Glutamatergic neuron (in vitro differentiated cells): ENCODE measurements around the gene RDH14. TPM values are rescaled to one million over a fixed set of nuclear protein-coding genes. Genes with fewer than 3 reads are reported as not detected.

Experiments
- DNase-seq: peaks from one replicate; pipeline ENCODE4 v3.0.0; 2022
- H3K27ac Mint-ChIP-seq: one replicate; pipeline ENCODE4 v1.8.0; 2020; ENCODE audit warnings: mild to moderate bottlenecking, mixed read lengths, inconsistent platforms; ENCODE audit not compliant: unreplicated experiment
- H3K27me3 Mint-ChIP-seq: one replicate; pipeline ENCODE4 v1.8.0; 2020; ENCODE audit warnings: mild to moderate bottlenecking, moderate library complexity, mixed read lengths, inconsistent platforms; ENCODE audit not compliant: unreplicated experiment
- H3K36me3 Mint-ChIP-seq: one replicate; pipeline ENCODE4 v1.8.0; 2020; ENCODE audit warnings: mild to moderate bottlenecking, mixed read lengths, inconsistent platforms; ENCODE audit not compliant: unreplicated experiment
- H3K4me1 Mint-ChIP-seq: one replicate; pipeline ENCODE4 v1.8.0; 2020; ENCODE audit warnings: mild to moderate bottlenecking, low read depth, mixed read lengths, inconsistent platforms; ENCODE audit not compliant: unreplicated experiment
- H3K4me3 Mint-ChIP-seq: one replicate; pipeline ENCODE4 v1.8.0; 2020; ENCODE audit warnings: mild to moderate bottlenecking, mixed read lengths, inconsistent platforms; ENCODE audit not compliant: unreplicated experiment
- H3K9me3 Mint-ChIP-seq: one replicate; pipeline ENCODE4 v1.8.0; 2020; ENCODE audit warnings: mild to moderate bottlenecking, moderate library complexity, mixed read lengths, inconsistent platforms; ENCODE audit not compliant: unreplicated experiment
- CTCF ChIP-seq: fragments of 200-600 bp; sonication (generic); IDR thresholded peaks from one replicate; pipeline ENCODE4 v1.5.0; 2021; ENCODE audit not compliant: partially characterized antibody, unreplicated experiment
- total RNA-seq: library from RNA; stranded (reverse); fragmentation: NEBNext Ultra II Directional; extraction: Animal tissue kit (Norgen Biotek cat#: 25700); gene quantifications from one replicate; pipeline ENCODE4 v1.2.1, GENCODE V29; 2021; ENCODE audit not compliant: unreplicated experiment

The RDH14 gene
- total RNA-seq, 1 donor from 2014 or later, result 9.1 TPM

- TF ChIP-seq CTCF, result no peak
- Mint-ChIP-seq H3K4me1 (no peaks in the 10 kb centered on the region), H3K36me3 (no peaks in the 10 kb centered on the region)
These were observed 43.1 kb downstream of the RDH14 start for GRCh38 chr2:18517386-18517785.

GRCh38 chr2:18516112-18516511 is 44.3 kb downstream of the RDH14 start:
- Mint-ChIP-seq H3K27ac (no peak overlapping the region), H3K36me3 (no peaks in the 10 kb centered on the region), H3K4me1 (no peaks in the 10 kb centered on the region), H3K4me3 (no peak overlapping the region), H3K27me3 (peaks cover 2% of the 10 kb centered on the region), H3K9me3 (no peaks in the 10 kb centered on the region)
- no peak for DNase-seq
- TF ChIP-seq CTCF, result no peak

More at GRCh38 chr2:18517386-18517785, 43.1 kb downstream of the RDH14 start:
- no peak overlapping the region for H3K27ac Mint-ChIP-seq
- no peaks in the 10 kb centered on the region for H3K9me3 Mint-ChIP-seq
- H3K4me3 Mint-ChIP-seq, result no peak overlapping the region
- DNase-seq, result no peak
- H3K27me3 Mint-ChIP-seq, result peaks cover 2% of the 10 kb centered on the region

DNA sequence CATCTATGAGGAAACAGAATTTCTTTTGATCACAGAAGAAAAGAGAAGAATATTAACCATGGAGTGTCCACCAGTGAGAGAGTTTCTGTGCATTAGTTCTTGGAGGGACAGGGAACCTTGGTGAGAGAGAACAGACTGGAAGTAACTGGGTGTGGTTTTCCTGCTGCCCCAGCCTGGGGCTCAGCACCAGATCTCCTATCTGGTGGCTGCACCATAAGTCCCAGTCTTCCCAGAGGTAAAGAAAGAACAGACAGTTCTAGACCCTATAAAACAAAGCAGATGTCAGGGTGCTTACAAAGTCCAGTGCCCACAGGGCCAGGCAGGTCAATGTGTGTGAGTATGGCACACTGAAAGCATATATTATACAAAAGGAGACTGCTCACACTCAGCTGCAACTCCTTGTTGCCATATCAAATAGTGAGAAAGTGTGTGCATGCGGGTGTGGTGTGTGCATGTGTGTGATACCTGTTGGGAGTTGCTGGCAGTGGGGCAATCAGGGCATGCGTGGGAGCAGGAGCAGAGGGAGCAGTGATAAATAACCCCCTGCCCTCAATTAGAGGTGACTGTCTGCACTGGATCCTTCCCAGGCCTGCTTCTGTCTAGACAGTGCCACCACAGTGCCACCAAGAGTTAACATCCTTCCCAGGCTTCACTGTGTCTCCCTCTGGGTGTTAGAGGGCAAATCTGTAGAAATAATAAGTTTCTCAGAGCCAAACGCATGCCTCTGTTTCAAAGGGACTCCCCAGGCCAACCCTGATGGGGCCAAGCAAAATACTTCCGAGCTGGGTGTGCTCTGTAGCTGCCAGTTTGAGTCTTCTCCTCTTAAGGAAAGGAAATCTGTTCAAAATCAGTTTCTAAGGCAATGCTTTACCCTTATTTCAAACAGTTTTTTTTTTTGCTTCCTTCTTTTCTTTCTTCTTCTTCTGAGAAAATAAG is 45.7 kb downstream of the RDH14 start:
- Mint-ChIP-seq H3K36me3 (no peaks in the 10 kb centered on the region), H3K4me1 (no peaks in the 10 kb centered on the region), H3K27me3 (no peaks in the 10 kb centered on the region), H3K4me3 (no peak overlapping the region), H3K27ac (no peak overlapping the region), H3K9me3 (no peaks in the 10 kb centered on the region)
- TF ChIP-seq CTCF, result no peak
- DNase-seq, result no peak

DNA sequence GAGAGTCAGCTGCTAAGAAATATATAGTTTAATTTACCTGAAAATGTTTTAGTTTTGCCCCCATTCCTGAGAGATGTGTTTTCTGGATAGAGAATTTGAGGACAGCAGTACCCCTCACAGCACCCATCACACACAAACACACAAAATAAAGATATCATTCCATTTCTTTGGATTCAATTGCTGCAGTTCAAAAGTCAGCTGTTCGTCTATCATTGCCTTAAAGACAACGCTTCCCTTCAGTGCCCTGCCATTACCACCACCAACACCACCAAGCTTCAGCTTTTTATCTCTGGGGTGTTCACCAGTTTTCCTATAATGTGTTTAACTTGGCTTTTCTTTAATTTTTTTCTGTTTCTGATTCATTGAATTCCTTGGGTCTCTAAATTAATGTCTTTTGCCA is 49.7 kb downstream of the RDH14 start:
- Mint-ChIP-seq H3K36me3 (no peaks in the 10 kb centered on the region), H3K27ac (no peak overlapping the region), H3K27me3 (no peaks in the 10 kb centered on the region), H3K4me3 (no peak overlapping the region), H3K9me3 (no peaks in the 10 kb centered on the region), H3K4me1 (no peaks in the 10 kb centered on the region)
- DNase-seq, result no peak
- no peak for TF ChIP-seq CTCF

DNA sequence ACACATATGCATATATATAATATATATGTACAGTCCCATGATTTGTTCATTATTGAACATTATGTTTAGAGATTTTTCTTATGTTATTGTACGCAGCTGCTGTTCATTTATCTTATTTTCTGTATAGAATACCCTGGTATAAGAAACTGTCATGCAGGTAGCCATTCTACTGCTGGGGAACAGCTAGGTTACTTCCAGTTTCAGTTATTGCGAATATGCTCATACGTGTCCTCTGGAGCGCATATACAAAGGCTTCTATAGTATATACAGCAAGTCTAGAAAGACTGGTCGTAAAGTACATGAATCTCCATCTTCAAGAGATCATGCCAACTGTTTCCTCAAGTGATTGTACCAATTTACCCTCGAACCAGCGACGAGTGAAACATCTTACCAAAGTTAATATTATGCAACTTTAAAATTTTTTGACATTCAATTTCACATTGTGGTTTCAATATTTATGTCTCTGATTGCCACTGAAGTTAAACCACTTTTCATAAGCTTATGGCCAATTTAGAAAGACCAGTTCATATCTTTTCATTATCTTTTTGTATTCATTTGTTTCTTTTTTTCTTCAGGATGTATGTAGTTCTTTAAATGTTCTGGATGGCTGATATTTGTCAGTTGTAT is 53.5 kb downstream of the RDH14 start:
- H3K27ac Mint-ChIP-seq, result no peak overlapping the region
- no peaks in the 10 kb centered on the region for H3K9me3 Mint-ChIP-seq
- DNase-seq, result no peak
- no peaks in the 10 kb centered on the region for H3K4me1 Mint-ChIP-seq
- H3K27me3 Mint-ChIP-seq, result no peaks in the 10 kb centered on the region
- TF ChIP-seq CTCF, result no peak
- H3K36me3 Mint-ChIP-seq, result no peaks in the 10 kb centered on the region
- H3K4me3 Mint-ChIP-seq, result no peak overlapping the region
